NCI-H1436 treated with DMSO at 0.1 percent for 48 hours (cell line): ENCODE data around the gene CDYL2.

Experiments used
- DNase-seq: peaks from one replicate; lab custom pipeline; 2025; lab: John Stamatoyannopoulos, UW

The CDYL2 gene

GRCh38 chr16:80620736-80621605 is 183.4 kb downstream of the CDYL2 start:
- DNase-seq, result no peak

GRCh38 chr16:80619824-80620223 is 184.6 kb downstream of the CDYL2 start:
- DNase-seq, result no peak

- no peak for DNase-seq
These were observed 185.3 kb downstream of the CDYL2 start for GRCh38 chr16:80618862-80619648.

GRCh38 chr16:80616362-80616761 is 188.0 kb downstream of the CDYL2 start:
- DNase-seq, result no peak

- DNase-seq, result no peak
These were observed 188.7 kb downstream of the CDYL2 start for GRCh38 chr16:80615735-80616134.

- DNase-seq, result no peak
These were observed 189.3 kb downstream of the CDYL2 start for GRCh38 chr16:80614908-80615671.

- DNase-seq, result no peak
These were observed 191.9 kb downstream of the CDYL2 start for GRCh38 chr16:80612461-80613017.

GRCh38 chr16:80611930-80612327 is 192.5 kb downstream of the CDYL2 start:
- no peak for DNase-seq

- DNase-seq, result no peak
These were observed 193.0 kb downstream of the CDYL2 start for GRCh38 chr16:80611171-80611929.

- DNase-seq, result no peak
These were observed 193.8 kb downstream of the CDYL2 start for GRCh38 chr16:80610481-80611156.

- DNase-seq, result no peak
These were observed 195.5 kb downstream of the CDYL2 start for GRCh38 chr16:80608946-80609345.

- no peak for DNase-seq
These were observed 197.2 kb downstream of the CDYL2 start for GRCh38 chr16:80607204-80607603.

GRCh38 chr16:80606221-80606766 is 198.1 kb downstream of the CDYL2 start:
- no peak for DNase-seq

GRCh38 chr16:80604600-80605355 is 199.6 kb downstream of the CDYL2 start:
- DNase-seq, result no peak

- no peak for DNase-seq
These were observed 201.5 kb downstream of the CDYL2 start for GRCh38 chr16:80602894-80603293.

- no peak for DNase-seq
These were observed 203.2 kb downstream of the CDYL2 start for GRCh38 chr16:80601182-80601581.

- DNase-seq, result no peak
These were observed 204.9 kb downstream of the CDYL2 start for GRCh38 chr16:80599466-80599865.

GRCh38 chr16:80596507-80597207 is 207.7 kb downstream of the CDYL2 start:
- no peak for DNase-seq

GRCh38 chr16:80594756-80595155 is 209.6 kb downstream of the CDYL2 start:
- DNase-seq, result no peak
